HG03469 (cell line): ENCODE results near the gene PLEKHO2.

Source experiments
- ATAC-seq: cut with Tn5 transposase; IDR thresholded peaks from one replicate; pipeline ENCODE4 v1.9.1; 2021; ENCODE audit warnings: mild to moderate bottlenecking, moderate library complexity, moderate number of reproducible peaks; ENCODE audit not compliant: unreplicated experiment

Gene PLEKHO2

GRCh38 chr15:64891561-64891960 lies 49.8 kb downstream of the PLEKHO2 start:
- ATAC-seq, result no peak

GRCh38 chr15:64892847-64893403 lies 51.2 kb downstream of the PLEKHO2 start:
- no peak for ATAC-seq

GRCh38 chr15:64893481-64894394 lies 52.0 kb downstream of the PLEKHO2 start:
- ATAC-seq, result peak; percentile 47

- no peak for ATAC-seq
Measured at GRCh38 chr15:64894395-64895056, 52.8 kb downstream of the PLEKHO2 start.

GRCh38 chr15:64895285-64896065 lies 53.8 kb downstream of the PLEKHO2 start:
- no peak for ATAC-seq

GRCh38 chr15:64896371-64897069 lies 54.8 kb downstream of the PLEKHO2 start:
- no peak for ATAC-seq

GRCh38 chr15:64897345-64897985 lies 55.8 kb downstream of the PLEKHO2 start:
- no peak for ATAC-seq

- no peak for ATAC-seq
Measured at GRCh38 chr15:64898406-64898805, 56.7 kb downstream of the PLEKHO2 start.

GRCh38 chr15:64901141-64901540 lies 59.4 kb downstream of the PLEKHO2 start:
- no peak for ATAC-seq

- ATAC-seq, result no peak
Measured at GRCh38 chr15:64901914-64902313, 60.2 kb downstream of the PLEKHO2 start.

- no peak for ATAC-seq
Measured at GRCh38 chr15:64902863-64903262, 61.1 kb downstream of the PLEKHO2 start.

- no peak for ATAC-seq
Measured at GRCh38 chr15:64903326-64903950, 61.7 kb downstream of the PLEKHO2 start.

- no peak for ATAC-seq
Measured at GRCh38 chr15:64904189-64904588, 62.5 kb downstream of the PLEKHO2 start.

GRCh38 chr15:64905119-64905831 lies 63.6 kb downstream of the PLEKHO2 start:
- ATAC-seq, result no peak

- ATAC-seq, result no peak
Measured at GRCh38 chr15:64905941-64906340, 64.2 kb downstream of the PLEKHO2 start.

- ATAC-seq, result no peak
Measured at GRCh38 chr15:64906402-64906801, 64.7 kb downstream of the PLEKHO2 start.

- no peak for ATAC-seq
Measured at GRCh38 chr15:64907991-64908390, 66.3 kb downstream of the PLEKHO2 start.

- ATAC-seq, result no peak
Measured at GRCh38 chr15:64909546-64909945, 67.8 kb downstream of the PLEKHO2 start.
